ENCODE data around the gene LEMD2. TPM values are rescaled to one million over a fixed set of nuclear protein-coding genes. Genes with fewer than 3 reads are reported as not detected.

The LEMD2 gene
- total and polyA plus RNA-seq, 2 experiments from 2014 or later = 21.5 to 67.5 TPM

DNA sequence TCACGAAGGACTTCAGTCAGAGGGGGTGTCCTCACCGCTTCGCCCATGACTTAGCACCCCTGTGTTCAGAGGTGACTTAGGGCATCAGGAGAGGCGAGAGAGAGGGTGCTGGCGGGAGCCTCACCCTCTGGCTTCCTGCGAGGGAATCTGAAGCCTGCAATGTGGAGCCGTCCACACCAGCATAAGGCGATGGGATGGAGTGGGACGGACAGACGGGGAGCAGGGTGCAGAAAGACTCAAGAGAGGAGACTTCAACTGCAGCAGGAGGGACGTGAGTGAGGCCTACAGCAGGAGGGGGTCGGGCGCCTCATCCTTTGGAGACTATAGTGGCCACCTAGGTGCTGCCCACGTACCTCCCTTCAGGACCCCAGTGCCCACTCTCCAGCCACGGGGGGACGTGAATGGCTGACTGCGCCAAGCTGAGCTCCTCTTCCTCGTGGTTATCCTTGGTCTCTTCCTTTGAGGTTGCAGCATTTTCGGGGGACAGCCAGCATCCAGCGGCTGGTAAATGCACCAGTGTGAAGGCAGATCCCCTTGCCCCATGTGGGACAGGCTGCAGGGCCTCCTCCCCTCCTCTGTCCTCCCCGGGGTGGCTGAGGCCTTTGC, 41.8 kb upstream of the LEMD2 start:
- no peak overlapping the region for H2AFZ ChIP-seq
- H4K20me1 ChIP-seq (ENCODE audit: insufficient read depth) = no peaks in the 10 kb centered on the region
- H3K4me3 ChIP-seq = no peak overlapping the region
- no peaks in the 10 kb centered on the region for H3K79me2 ChIP-seq (ENCODE audit: insufficient read depth)
- H3F3A ChIP-seq (ENCODE audit: insufficient read depth) = no peaks in the 10 kb centered on the region
- no peaks in the 10 kb centered on the region for H3K9me2 ChIP-seq (ENCODE audit: insufficient read depth)
- H3K27ac ChIP-seq = no peak overlapping the region
- TF ChIP-seq EZH2 (IDR thresholded peaks at IDR 0.05; ENCODE audit: insufficient read depth, poor library complexity, severe bottlenecking) (no peak), EZH2phosphoT487 (IDR thresholded peaks at IDR 0.05; ENCODE audit: insufficient read depth, low read depth) (no peak)
- no peaks in the 10 kb centered on the region for H3K9me3 ChIP-seq (ENCODE audit: low read depth)
- H3K4me2 ChIP-seq (ENCODE audit: unreplicated experiment) = no peak overlapping the region
- H3K4me1 ChIP-seq (ENCODE audit: insufficient read depth) = no peaks in the 10 kb centered on the region
- 0 out of 2 replicates have a peak, but pooled peaks cover 7% of the 10 kb centered on the region for H3K27me3 ChIP-seq (replicated peaks; ENCODE audit: insufficient read depth)
- no peak for DNase-seq
- no peak overlapping the region for H3K9ac ChIP-seq
- WGBS, 2 experiments (ENCODE audit: low coverage in 1 of 2, low lambda C conversion rate in 2 of 2, missing lambda C conversion rate in 2 of 2) = 87 to 88% methylated on average over 21 of the region's 21 CpGs
- in situ Hi-C loops (cut with MboI) = no loop called here
- H3K36me3 ChIP-seq (ENCODE audit: low read depth) = no peaks in the 10 kb centered on the region

GRCh38 chr6:33828764-33829731, 40.1 kb upstream of the LEMD2 start:
- Histone ChIP-seq H3F3A (ENCODE audit: insufficient read depth) (no peaks in the 10 kb centered on the region), H3K4me2 (ENCODE audit: unreplicated experiment) (no peak overlapping the region), H3K9me2 (ENCODE audit: insufficient read depth) (no peaks in the 10 kb centered on the region), H3K27me3 (replicated peaks; ENCODE audit: insufficient read depth) (0 out of 2 replicates have a peak, but pooled peaks cover 7% of the 10 kb centered on the region), H3K36me3 (ENCODE audit: low read depth) (no peaks in the 10 kb centered on the region), H3K27ac (no peak overlapping the region), H3K9ac (no peak overlapping the region), H3K79me2 (ENCODE audit: insufficient read depth) (no peaks in the 10 kb centered on the region), H4K20me1 (ENCODE audit: insufficient read depth) (no peaks in the 10 kb centered on the region), H3K4me3 (no peak overlapping the region), H3K4me1 (ENCODE audit: insufficient read depth) (no peaks in the 10 kb centered on the region), H2AFZ (no peak overlapping the region), H3K9me3 (ENCODE audit: low read depth) (no peaks in the 10 kb centered on the region)
- WGBS, 2 experiments (ENCODE audit: low coverage in 1 of 2, low lambda C conversion rate in 2 of 2, missing lambda C conversion rate in 2 of 2) = 41 to 49% methylated on average over 15 of the region's 15 CpGs
- in situ Hi-C loops (cut with MboI) = no loop called here
- DNase-seq = no peak
- TF ChIP-seq EZH2 (IDR thresholded peaks at IDR 0.05; ENCODE audit: insufficient read depth, poor library complexity, severe bottlenecking) = no peak
- no peak for TF ChIP-seq EZH2phosphoT487 (IDR thresholded peaks at IDR 0.05; ENCODE audit: insufficient read depth, low read depth)

- no peak for DNase-seq
- H3K4me3 ChIP-seq = no peak overlapping the region
- peaks cover 9% of the 10 kb centered on the region; the same call in 1 of the 2 replicates for H3K27me3 ChIP-seq (replicated peaks; ENCODE audit: insufficient read depth)
- in situ Hi-C loops (cut with MboI) = no loop called here
- no peaks in the 10 kb centered on the region for H3K9me2 ChIP-seq (ENCODE audit: insufficient read depth)
- WGBS, 2 experiments (ENCODE audit: low coverage in 1 of 2, low lambda C conversion rate in 2 of 2, missing lambda C conversion rate in 2 of 2) = 55 to 59% methylated on average over 4 of the region's 4 CpGs
- H2AFZ ChIP-seq = no peak overlapping the region
- H3K9me3 ChIP-seq (ENCODE audit: low read depth) = no peaks in the 10 kb centered on the region
- H3K36me3 ChIP-seq (ENCODE audit: low read depth) = no peaks in the 10 kb centered on the region
- H3F3A ChIP-seq (ENCODE audit: insufficient read depth) = no peaks in the 10 kb centered on the region
- H3K4me2 ChIP-seq (ENCODE audit: unreplicated experiment) = no peak overlapping the region
- H3K27ac ChIP-seq = no peak overlapping the region
- no peaks in the 10 kb centered on the region for H3K4me1 ChIP-seq (ENCODE audit: insufficient read depth)
- H4K20me1 ChIP-seq (ENCODE audit: insufficient read depth) = no peaks in the 10 kb centered on the region
- H3K9ac ChIP-seq = no peak overlapping the region
- TF ChIP-seq EZH2 (IDR thresholded peaks at IDR 0.05; ENCODE audit: insufficient read depth, poor library complexity, severe bottlenecking) = no peak
- no peak for TF ChIP-seq EZH2phosphoT487 (IDR thresholded peaks at IDR 0.05; ENCODE audit: insufficient read depth, low read depth)
- no peaks in the 10 kb centered on the region for H3K79me2 ChIP-seq (ENCODE audit: insufficient read depth)
These were observed 39.5 kb upstream of the LEMD2 start for GRCh38 chr6:33828452-33828763.

GRCh38 chr6:33827546-33828451, 38.9 kb upstream of the LEMD2 start:
- Histone ChIP-seq H4K20me1 (ENCODE audit: insufficient read depth) (no peaks in the 10 kb centered on the region), H3F3A (ENCODE audit: insufficient read depth) (no peaks in the 10 kb centered on the region), H3K4me2 (ENCODE audit: unreplicated experiment) (no peak overlapping the region), H3K9me2 (ENCODE audit: insufficient read depth) (no peaks in the 10 kb centered on the region), H3K79me2 (ENCODE audit: insufficient read depth) (no peaks in the 10 kb centered on the region), H3K4me1 (ENCODE audit: insufficient read depth) (no peaks in the 10 kb centered on the region), H3K9me3 (ENCODE audit: low read depth) (no peaks in the 10 kb centered on the region), H3K9ac (no peak overlapping the region), H3K4me3 (no peak overlapping the region), H3K27me3 (replicated peaks; ENCODE audit: insufficient read depth) (peaks cover 12% of the 10 kb centered on the region; the same call in 1 of the 2 replicates), H3K36me3 (ENCODE audit: low read depth) (no peaks in the 10 kb centered on the region), H2AFZ (no peak overlapping the region), H3K27ac (no peak overlapping the region)
- TF ChIP-seq EZH2 (IDR thresholded peaks at IDR 0.05; ENCODE audit: insufficient read depth, poor library complexity, severe bottlenecking) (no peak), EZH2phosphoT487 (IDR thresholded peaks at IDR 0.05; ENCODE audit: insufficient read depth, low read depth) (no peak)
- peak; percentile 14 for DNase-seq
- in situ Hi-C loops (cut with MboI) = no loop called here
- 52 to 62% methylated on average over 13 to 14 of the region's 14 CpGs for WGBS, 2 experiments (ENCODE audit: low coverage in 1 of 2, low lambda C conversion rate in 2 of 2, missing lambda C conversion rate in 2 of 2)
